Measurements from ENCODE around the gene POLD3. TPM values are rescaled to one million over a fixed set of nuclear protein-coding genes. Genes with fewer than 3 reads are reported as not detected.

The POLD3 gene
- total RNA-seq, 1 donor from 2014 or later, result 46.7 TPM

GRCh38 chr11:74686792-74687191, 94.4 kb downstream of the POLD3 start:
- intact Hi-C loops (cut with micrococcal nuclease), result no loop called here

GRCh38 chr11:74687237-74688023, 95.0 kb downstream of the POLD3 start:
- intact Hi-C loops (cut with micrococcal nuclease), result no loop called here

GRCh38 chr11:74689666-74690065, 97.3 kb downstream of the POLD3 start:
- intact Hi-C loops (cut with micrococcal nuclease), result no loop called here

GRCh38 chr11:74691755-74692154, 99.4 kb downstream of the POLD3 start:
- intact Hi-C loops (cut with micrococcal nuclease), result no loop called here

Other genes with a start within 250 kb of the POLD3 start
- 8.5 and 11.4 TPM in 2 replicates for gene PGM2L1, start 194.1 kb upstream of the POLD3 start, total RNA-seq
- gene KCNE3, start 125.0 kb upstream of the POLD3 start, total RNA-seq, result not detected in 2 replicates
- gene LIPT2, start 98.9 kb upstream of the POLD3 start, total RNA-seq, result 2.6 and 2.7 TPM in 2 replicates
- gene CHRDL2, start 138.8 kb downstream of the POLD3 start, total RNA-seq, result not detected in 2 replicates
- gene RNF169, start 156.3 kb downstream of the POLD3 start, total RNA-seq, result 16.5 and 16.9 TPM in 2 replicates